Lower lobe of right lung (tissue), 2 donors: ENCODE measurements around the gene TMEM50B. TPM values are rescaled to one million over a fixed set of nuclear protein-coding genes. Genes with fewer than 3 reads are reported as not detected.
"Not testable (repeated sequence)": the region's sequence is repeated elsewhere in the genome, so short reads cannot be mapped to it uniquely, and the experiment has no call there.

ENCODE experiments used
- ATAC-seq, 2 donors: fragments of 200-7000 bp; cut with Tn5 transposase; one replicate each; pipeline ENCODE4 v1.9.1; 2020 to 2022; ENCODE audit warnings: mild to moderate bottlenecking in 2 of 2, moderate library complexity in 2 of 2
- DNase-seq: peaks from one replicate; pipeline ENCODE4 v3.0.0-alpha.2; 2020
- H3K27ac ChIP-seq: fragments of 200-600 bp; one replicate; pipeline ENCODE4 v1.8.0; 2022
- H3K27me3 ChIP-seq: fragments of 200-600 bp; one replicate; pipeline ENCODE4 v1.8.0; 2022; ENCODE audit warnings: low read depth
- H3K36me3 ChIP-seq: fragments of 200-600 bp; one replicate; pipeline ENCODE4 v1.8.0; 2022; ENCODE audit warnings: mild to moderate bottlenecking
- H3K4me1 ChIP-seq: fragments of 200-600 bp; one replicate; pipeline ENCODE4 v1.8.0; 2022
- H3K4me3 ChIP-seq: fragments of 200-600 bp; one replicate; pipeline ENCODE4 v1.8.0; 2022; ENCODE audit warnings: mild to moderate bottlenecking
- H3K9me3 ChIP-seq: fragments of 200-600 bp; one replicate; pipeline ENCODE4 v1.8.0; 2022
- intact Hi-C: fragments of 100-400 bp; cut with DNase I; formaldehyde crosslinking; loops from one replicate; pipeline ENCODE4 v1.11.0; 2022
- total RNA-seq: library from RNA; stranded (reverse); fragmentation: NEBNext Ultra II Directional; extraction: Animal tissue kit (Norgen Biotek cat#: 25700); gene quantifications from one replicate; pipeline ENCODE4 v1.2.1, GENCODE V29; 2021
- TF ChIP-seq, protein P1 (sequence below): fragments of 200-600 bp; IDR thresholded peaks from one replicate; pipeline ENCODE4 v1.8.0; 2022; ENCODE audit warnings: antibody characterized with exemption, mild to moderate bottlenecking
- donor health status: DM: no; HTN: yes; CAD: no; lungs with severe emphysema.

Gene TMEM50B
- total RNA-seq, 1 donor from 2014 or later: 59.6 TPM

DNA sequence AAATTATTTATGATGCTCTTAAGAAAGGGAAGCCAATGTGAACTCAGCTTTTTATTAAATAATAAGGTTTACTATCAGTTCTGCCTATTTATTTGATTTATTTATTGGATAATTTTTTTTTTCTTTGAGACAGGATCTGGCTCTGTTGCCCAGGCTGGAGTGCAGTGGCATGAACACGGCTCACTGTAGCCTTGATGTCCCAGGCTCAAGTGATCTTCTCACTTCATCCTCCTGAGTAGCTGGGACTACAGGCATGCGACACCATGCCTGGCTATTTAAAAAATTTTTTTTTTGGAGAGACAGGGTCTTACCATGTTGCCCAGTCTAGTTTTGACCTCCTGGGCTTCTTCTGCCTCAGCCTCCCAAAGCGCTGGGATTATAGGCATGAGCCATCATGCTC, 32.7 kb upstream of the TMEM50B start:
- H3K27ac ChIP-seq: no peak overlapping the region
- TF ChIP-seq, protein P1, sequence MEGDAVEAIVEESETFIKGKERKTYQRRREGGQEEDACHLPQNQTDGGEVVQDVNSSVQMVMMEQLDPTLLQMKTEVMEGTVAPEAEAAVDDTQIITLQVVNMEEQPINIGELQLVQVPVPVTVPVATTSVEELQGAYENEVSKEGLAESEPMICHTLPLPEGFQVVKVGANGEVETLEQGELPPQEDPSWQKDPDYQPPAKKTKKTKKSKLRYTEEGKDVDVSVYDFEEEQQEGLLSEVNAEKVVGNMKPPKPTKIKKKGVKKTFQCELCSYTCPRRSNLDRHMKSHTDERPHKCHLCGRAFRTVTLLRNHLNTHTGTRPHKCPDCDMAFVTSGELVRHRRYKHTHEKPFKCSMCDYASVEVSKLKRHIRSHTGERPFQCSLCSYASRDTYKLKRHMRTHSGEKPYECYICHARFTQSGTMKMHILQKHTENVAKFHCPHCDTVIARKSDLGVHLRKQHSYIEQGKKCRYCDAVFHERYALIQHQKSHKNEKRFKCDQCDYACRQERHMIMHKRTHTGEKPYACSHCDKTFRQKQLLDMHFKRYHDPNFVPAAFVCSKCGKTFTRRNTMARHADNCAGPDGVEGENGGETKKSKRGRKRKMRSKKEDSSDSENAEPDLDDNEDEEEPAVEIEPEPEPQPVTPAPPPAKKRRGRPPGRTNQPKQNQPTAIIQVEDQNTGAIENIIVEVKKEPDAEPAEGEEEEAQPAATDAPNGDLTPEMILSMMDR: no peak
- no peak overlapping the region for H3K4me3 ChIP-seq
- no peaks in the 10 kb centered on the region for H3K9me3 ChIP-seq
- DNase-seq: no peak
- no peaks in the 10 kb centered on the region for H3K27me3 ChIP-seq
- no peak for ATAC-seq
- H3K36me3 ChIP-seq: peaks cover 77% of the 10 kb centered on the region
- intact Hi-C loops: no loop called here
- peaks cover 9% of the 10 kb centered on the region for H3K4me1 ChIP-seq

DNA sequence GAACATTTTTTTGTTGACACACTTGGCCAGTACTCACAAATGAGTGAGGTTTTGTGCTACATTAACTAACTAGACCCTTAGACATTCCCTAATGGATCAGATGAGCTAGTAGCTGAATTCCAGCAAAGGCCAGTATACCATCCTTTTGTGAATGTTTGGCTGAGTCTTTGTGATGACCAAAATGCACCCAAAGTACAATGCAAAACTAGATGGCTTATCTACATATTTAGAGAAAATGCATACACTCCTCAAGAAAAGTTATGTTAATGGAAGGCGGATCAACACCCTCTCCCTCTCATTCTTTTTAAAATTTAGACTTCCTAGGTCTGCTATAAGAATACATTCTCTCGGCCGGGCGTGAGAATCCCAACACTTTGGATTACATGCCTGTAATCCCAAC, 31.9 kb upstream of the TMEM50B start:
- no peak overlapping the region for H3K4me3 ChIP-seq
- H3K4me1 ChIP-seq: peaks cover 9% of the 10 kb centered on the region
- no peaks in the 10 kb centered on the region for H3K27me3 ChIP-seq
- H3K9me3 ChIP-seq: no peaks in the 10 kb centered on the region
- ATAC-seq: no peak
- TF ChIP-seq, protein P1: no peak
- DNase-seq: no peak
- no peak overlapping the region for H3K27ac ChIP-seq
- intact Hi-C loops: no loop called here
- H3K36me3 ChIP-seq: peaks cover 72% of the 10 kb centered on the region

DNA sequence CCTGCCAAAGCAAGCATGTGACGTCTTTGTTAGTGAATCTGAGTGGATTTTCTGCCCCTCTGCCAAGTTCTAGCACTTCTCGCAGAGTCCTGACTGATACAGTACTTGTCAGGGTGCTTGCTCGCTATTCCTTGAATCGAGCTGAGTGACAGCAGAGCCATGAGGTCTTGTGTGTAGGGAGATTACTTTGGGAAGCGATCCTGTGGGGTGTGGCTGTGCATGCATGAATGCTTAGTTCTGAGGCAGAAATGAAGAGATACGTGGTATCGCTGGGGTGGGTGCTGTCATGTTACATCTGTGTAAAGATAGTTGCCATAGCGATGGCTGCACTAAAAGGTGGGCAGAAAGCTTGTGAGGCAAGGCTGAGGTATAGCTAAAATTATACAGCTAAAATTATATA, 31.1 kb upstream of the TMEM50B start:
- H3K4me1 ChIP-seq: peaks cover 9% of the 10 kb centered on the region
- TF ChIP-seq, protein P1: no peak
- DNase-seq (no peak), ATAC-seq (no peak)
- H3K27ac ChIP-seq: no peak overlapping the region
- intact Hi-C loops: no loop called here
- no peak overlapping the region for H3K4me3 ChIP-seq
- no peaks in the 10 kb centered on the region for H3K9me3 ChIP-seq
- no peaks in the 10 kb centered on the region for H3K27me3 ChIP-seq
- H3K36me3 ChIP-seq: peaks cover 65% of the 10 kb centered on the region

DNA sequence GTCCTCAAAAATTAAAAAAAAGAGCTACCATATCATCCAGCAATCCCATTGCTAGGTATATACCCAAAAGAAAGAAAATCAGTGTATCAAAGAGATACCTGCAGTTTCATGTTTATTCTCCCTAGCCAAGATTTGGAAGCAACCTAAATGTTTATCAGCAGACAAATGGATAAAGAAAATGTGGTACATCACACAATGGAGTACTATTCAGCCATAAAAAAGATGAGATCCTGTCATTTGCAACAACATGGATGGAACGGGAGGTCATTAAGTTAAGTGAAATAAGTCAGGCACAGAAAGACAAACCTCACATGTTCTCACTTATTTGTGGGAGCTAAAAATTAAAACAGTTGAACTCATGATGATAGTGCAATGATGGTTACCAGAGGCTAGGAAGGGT, 27.2 kb upstream of the TMEM50B start:
- ATAC-seq, H3K4me3 ChIP-seq, H3K27ac ChIP-seq, intact Hi-C loops, H3K4me1 ChIP-seq, H3K27me3 ChIP-seq, DNase-seq, H3K9me3 ChIP-seq: not testable (repeated sequence)
- peaks cover 72% of the 10 kb centered on the region for H3K36me3 ChIP-seq

DNA sequence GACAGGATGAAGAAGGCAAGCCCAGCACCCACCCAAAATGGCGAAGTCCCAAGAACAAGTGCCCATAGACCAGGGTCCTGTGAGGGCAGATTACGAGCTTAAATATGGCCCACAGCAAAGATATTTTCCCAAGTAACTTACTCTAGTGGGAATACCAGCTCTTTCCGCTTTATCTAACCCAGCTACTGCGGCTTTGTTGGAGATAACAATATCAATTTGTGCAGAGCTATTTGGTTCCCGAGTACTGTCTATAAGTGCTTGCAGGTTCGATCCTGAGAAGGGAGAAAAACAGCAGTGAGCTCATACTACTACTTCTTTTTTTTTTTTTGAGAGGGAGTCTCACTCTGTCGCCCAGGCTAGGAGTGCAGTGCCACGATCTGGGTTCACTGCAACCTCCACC, 26.1 kb upstream of the TMEM50B start:
- H3K9me3 ChIP-seq: no peaks in the 10 kb centered on the region
- no peaks in the 10 kb centered on the region for H3K27me3 ChIP-seq
- ATAC-seq (no peak), DNase-seq (no peak)
- TF ChIP-seq, protein P1: no peak
- H3K4me1 ChIP-seq: no peaks in the 10 kb centered on the region
- H3K36me3 ChIP-seq: peaks cover 66% of the 10 kb centered on the region
- intact Hi-C loops: no loop called here
- H3K27ac ChIP-seq: no peak overlapping the region
- no peak overlapping the region for H3K4me3 ChIP-seq

DNA sequence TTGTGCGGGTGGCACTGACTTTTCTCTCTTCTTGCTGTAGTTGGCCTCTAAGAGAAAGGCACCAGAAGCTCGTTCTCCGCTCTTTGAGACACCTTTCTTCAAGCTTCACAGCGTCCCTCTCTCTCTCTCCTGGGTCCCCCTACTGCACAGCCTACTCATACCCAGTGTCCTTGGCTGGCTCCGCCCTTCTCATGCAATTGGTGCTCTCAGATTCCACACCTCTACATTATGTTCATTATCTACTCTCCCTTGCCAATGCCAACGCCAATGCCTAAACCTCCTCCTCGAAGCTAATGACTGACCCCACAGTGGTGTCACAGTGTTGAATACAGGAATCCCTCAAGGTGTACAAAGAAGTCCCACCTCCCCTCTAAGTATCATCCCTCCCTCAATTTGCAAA, 16.6 kb upstream of the TMEM50B start:
- no peak for ATAC-seq
- no peak for DNase-seq
- Histone ChIP-seq H3K27ac (no peak overlapping the region), H3K9me3 (no peaks in the 10 kb centered on the region), H3K4me3 (no peak overlapping the region), H3K27me3 (no peaks in the 10 kb centered on the region), H3K36me3 (no peaks in the 10 kb centered on the region), H3K4me1 (peaks cover 9% of the 10 kb centered on the region)
- intact Hi-C loops: no loop called here
- TF ChIP-seq, protein P1: no peak
